Fibroblast of the aortic adventitia (primary cell): ENCODE results near the gene TMEM242. TPM values are rescaled to one million over a fixed set of nuclear protein-coding genes. Genes with fewer than 3 reads are reported as not detected.

ENCODE experiments used
- DNase-seq: peaks from one replicate; pipeline ENCODE4 v3.0.0-alpha.2; 2010; ENCODE audit warnings: low read depth
- H3K4me3 ChIP-seq: 2 replicates; pipeline ENCODE4 v1.5.1; 2011; ENCODE audit warnings: low read depth, mild to moderate bottlenecking, control low read depth, low read length, moderate library complexity
- CTCF ChIP-seq: IDR thresholded peaks from 2 replicates; pipeline ENCODE4 v1.5.1; 2011; ENCODE audit warnings: mild to moderate bottlenecking, low read length, control low read depth, inconsistent platforms; ENCODE audit not compliant: insufficient read depth
- total RNA-seq: library from RNA; depleted of rRNA; stranded (reverse); fragments of >200 nt; gene quantifications from 2 replicates; pipeline ENCODE4 v1.2.3, GENCODE V29; 2012; ENCODE audit warnings: low replicate concordance

TMEM242 gene
- total RNA-seq = 7.0 and 7.1 TPM in 2 replicates

- TF ChIP-seq CTCF = peak; percentile 51
- peak within 1 kb of the TSS; percentile 94 for H3K4me3 ChIP-seq
- DNase-seq = peak; percentile 95
Observed at GRCh38 chr6:157323255-157323965, at the start of gene TMEM242. Gene TMEM242, minus strand, starts transcription at chr6:157323519. Its CDS starts 20 bp downstream, at chr6:157323499.

GRCh38 chr6:157372501-157373280 is 49.4 kb upstream of the TMEM242 start:
- H3K4me3 ChIP-seq = no peak overlapping the region
- no peak for TF ChIP-seq CTCF
- no peak for DNase-seq

GRCh38 chr6:157370755-157371154 is 47.4 kb upstream of the TMEM242 start:
- no peak overlapping the region for H3K4me3 ChIP-seq
- no peak for DNase-seq
- TF ChIP-seq CTCF = no peak

- no peak for TF ChIP-seq CTCF
- H3K4me3 ChIP-seq = no peak overlapping the region
- DNase-seq = no peak
Observed at GRCh38 chr6:157368359-157369049, 45.2 kb upstream of the TMEM242 start.

GRCh38 chr6:157366648-157367047 is 43.3 kb upstream of the TMEM242 start:
- no peak overlapping the region for H3K4me3 ChIP-seq
- TF ChIP-seq CTCF = no peak
- no peak for DNase-seq

GRCh38 chr6:157364705-157365104 is 41.4 kb upstream of the TMEM242 start:
- no peak for TF ChIP-seq CTCF
- H3K4me3 ChIP-seq = no peak overlapping the region
- DNase-seq = no peak
